SK-N-SH (cell line): ENCODE data around the gene NRCAM. TPM values are rescaled to one million over a fixed set of nuclear protein-coding genes. Genes with fewer than 3 reads are reported as not detected.
A peak's percentile ranks its signal among the peaks of the same experiment; 100 is the strongest.

Experiments
- CTCF ChIA-PET: fragments of 300-600, 350-600 bp; formaldehyde crosslinking; extraction: SDS; loops from one replicate; lab custom pipeline; 2021; lab: Yijun Ruan, JAX
- POLR2A ChIA-PET: fragments of 350-600 bp; sonication (Branson Sonifier 250); formaldehyde crosslinking; extraction: SDS; loops from one replicate; lab custom pipeline; 2020; ENCODE audit warnings: antibody characterized with exemption, inconsistent platforms; lab: Yijun Ruan, JAX
- DNase-seq: peaks from one replicate; pipeline ENCODE4 v3.0.0; 2012
- H2AFZ ChIP-seq: fragments of 200-600 bp; sonication (generic); 2 replicates; pipeline ENCODE4 v1.8.1; 2016; ENCODE audit warnings: antibody characterized with exemption, mild to moderate bottlenecking, low read depth
- H3F3A ChIP-seq: fragments of 200-600 bp; sonication (generic); replicated peaks from 2 replicates; pipeline ENCODE3; 2016; ENCODE audit warnings: antibody characterized with exemption, mild to moderate bottlenecking; ENCODE audit not compliant: insufficient read depth
- H3K27ac ChIP-seq, 2 experiments: fragments of 200-500 bp in 1 of 2; fragments of 200-600 bp in 1 of 2; sonication (Bioruptor generic) in 1 of 2; sonication (generic), shearing (Covaris generic) in 1 of 2; 2 replicates each; pipeline versions ENCODE4 v1.5.1 to v1.6.1; 2014 to 2016; ENCODE audit warnings: low read depth in 2 of 2, inconsistent platforms in 1 of 2, low read length in 1 of 2, mild to moderate bottlenecking in 1 of 2, mixed read lengths in 1 of 2
- H3K27me3 ChIP-seq: fragments of 200-600 bp; sonication (generic), shearing (Covaris generic); 2 replicates; pipeline ENCODE4 v1.6.1; 2016; ENCODE audit warnings: mixed run types; ENCODE audit not compliant: insufficient read depth
- H3K36me3 ChIP-seq, 2 experiments: fragments of 200-500 bp in 1 of 2; fragments of 200-600 bp in 1 of 2; sonication (Bioruptor generic) in 1 of 2; sonication (generic) in 1 of 2; replicated peaks in 1 of 2; 2 replicates each; pipeline versions ENCODE3 to v1.5.1; 2014 to 2016; ENCODE audit warnings: low read length in 1 of 2, mild to moderate bottlenecking in 1 of 2; ENCODE audit not compliant: insufficient read depth in 2 of 2, control insufficient read depth in 1 of 2
- H3K4me1 ChIP-seq, 2 experiments: fragments of 200-500 bp in 1 of 2; fragments of 200-600 bp in 1 of 2; sonication (Bioruptor generic) in 1 of 2; sonication (generic), shearing (Covaris generic) in 1 of 2; 2 replicates each; pipeline versions ENCODE4 v1.5.1 to v1.6.1; 2014 to 2016; ENCODE audit warnings: low read depth in 1 of 2, low read length in 1 of 2, mixed run types in 1 of 2; ENCODE audit not compliant: insufficient read depth in 2 of 2, control insufficient read depth in 1 of 2
- H3K4me2 ChIP-seq: fragments of 200-600 bp; sonication (generic), shearing (Covaris generic); 2 replicates; pipeline ENCODE4 v1.6.1; 2017; ENCODE audit warnings: mixed run types
- H3K4me3 ChIP-seq, 2 experiments: fragments of 200-500 bp in 1 of 2; fragments of 200-600 bp in 1 of 2; sonication (Bioruptor generic) in 1 of 2; sonication (generic), shearing (Covaris generic) in 1 of 2; 2 replicates each; pipeline versions ENCODE4 v1.5.1 to v1.8.1; 2014 to 2016; ENCODE audit warnings: low read depth in 2 of 2, inconsistent platforms in 1 of 2, low read length in 1 of 2, mild to moderate bottlenecking in 1 of 2, mixed read lengths in 1 of 2, moderate library complexity in 1 of 2
- H3K79me2 ChIP-seq: fragments of 200-600 bp; sonication (generic); 2 replicates; pipeline ENCODE4 v1.8.1; 2017; ENCODE audit warnings: mild to moderate bottlenecking; ENCODE audit not compliant: insufficient read depth
- H3K9ac ChIP-seq: fragments of 200-600 bp; sonication (generic); 2 replicates; pipeline ENCODE4 v1.6.1; 2017; ENCODE audit warnings: mixed run types
- H3K9me2 ChIP-seq: fragments of 200-600 bp; sonication (generic); 2 replicates; pipeline ENCODE4 v1.6.1; 2017; ENCODE audit warnings: mixed run types
- H3K9me3 ChIP-seq: fragments of 200-600 bp; sonication (generic); 2 replicates; pipeline ENCODE4 v1.6.1; 2017; ENCODE audit warnings: mixed run types, mild to moderate bottlenecking, moderate library complexity
- H4K20me1 ChIP-seq: fragments of 200-600 bp; sonication (generic); 2 replicates; pipeline ENCODE4 v1.6.1; 2017; ENCODE audit warnings: mild to moderate bottlenecking, mixed run types; ENCODE audit not compliant: insufficient read depth
- FOSL2 ChIP-seq: IDR thresholded peaks from 2 replicates; pipeline ENCODE4 v1.4.0; 2012; ENCODE audit warnings: low read depth, mild to moderate bottlenecking, moderate library complexity, borderline replicate concordance
- FOXJ3 ChIP-seq: sonication (generic); formaldehyde crosslinking; IDR thresholded peaks from 2 replicates; pipeline ENCODE4 v1.5.1; 2020; ENCODE audit warnings: mild to moderate bottlenecking, missing genetic modification reagents
- GABPA ChIP-seq: IDR thresholded peaks from 2 replicates; pipeline ENCODE4 v1.4.0; 2012; ENCODE audit warnings: low read depth, mild to moderate bottlenecking
- GATA2 ChIP-seq: sonication (generic); formaldehyde crosslinking; IDR thresholded peaks from 2 replicates; pipeline ENCODE4 v1.5.0; 2020; ENCODE audit warnings: mild to moderate bottlenecking, missing genetic modification reagents
- JUND ChIP-seq: IDR thresholded peaks from 2 replicates; pipeline ENCODE4 v1.4.0; 2012
- MEF2A ChIP-seq: IDR thresholded peaks from 2 replicates; pipeline ENCODE4 v1.4.0; 2012; ENCODE audit warnings: low read depth, borderline replicate concordance
- NRF1 ChIP-seq: IDR thresholded peaks from 2 replicates; pipeline ENCODE4 v1.6.1; 2012; ENCODE audit warnings: low read depth, mild to moderate bottlenecking, low read length
- RFX5 ChIP-seq: IDR thresholded peaks from 2 replicates; pipeline ENCODE4 v1.6.1; 2012; ENCODE audit warnings: mild to moderate bottlenecking, improper control_type of control experiment, low read length
- TAF1 ChIP-seq: IDR thresholded peaks from 2 replicates; pipeline ENCODE4 v1.6.1; 2012; ENCODE audit warnings: low read depth, mild to moderate bottlenecking, low read length, moderate library complexity, borderline replicate concordance
- TCF12 ChIP-seq: IDR thresholded peaks from 2 replicates; pipeline ENCODE4 v1.4.0; 2012
- WGBS: methylation state at CpG from one replicate; pipeline ENCODE4 v1.1.6; 2017; ENCODE audit warnings: low lambda C conversion rate; 5-methylcytosine and 5-hydroxymethylcytosine counted together
- polyA plus RNA-seq, 3 experiments: library from polyadenylated mRNA; depleted of rRNA; stranded (reverse); fragments of >200 nt; gene quantifications; 2 replicates each; pipeline ENCODE4 v1.2.3, GENCODE V29; 2012
- TF ChIP-seq, protein P1 (sequence below): fragments of 200-600 bp; sonication (generic); IDR thresholded peaks from 2 replicates; pipeline ENCODE4 v1.6.1; 2017; ENCODE audit warnings: antibody characterized with exemption, mild to moderate bottlenecking, moderate library complexity
- TF ChIP-seq, protein P2 (sequence below): IDR thresholded peaks from 2 replicates; pipeline ENCODE4 v1.4.0; 2012; ENCODE audit warnings: low read depth
- TF ChIP-seq, protein P3 (sequence below): IDR thresholded peaks from 2 replicates; pipeline ENCODE4 v1.4.0; 2012; ENCODE audit warnings: low read depth, borderline replicate concordance

The NRCAM gene
- polyA plus RNA-seq, 1 of the 3 experiments (the other 2 are of a cell fraction), result 1.1 TPM

DNA sequence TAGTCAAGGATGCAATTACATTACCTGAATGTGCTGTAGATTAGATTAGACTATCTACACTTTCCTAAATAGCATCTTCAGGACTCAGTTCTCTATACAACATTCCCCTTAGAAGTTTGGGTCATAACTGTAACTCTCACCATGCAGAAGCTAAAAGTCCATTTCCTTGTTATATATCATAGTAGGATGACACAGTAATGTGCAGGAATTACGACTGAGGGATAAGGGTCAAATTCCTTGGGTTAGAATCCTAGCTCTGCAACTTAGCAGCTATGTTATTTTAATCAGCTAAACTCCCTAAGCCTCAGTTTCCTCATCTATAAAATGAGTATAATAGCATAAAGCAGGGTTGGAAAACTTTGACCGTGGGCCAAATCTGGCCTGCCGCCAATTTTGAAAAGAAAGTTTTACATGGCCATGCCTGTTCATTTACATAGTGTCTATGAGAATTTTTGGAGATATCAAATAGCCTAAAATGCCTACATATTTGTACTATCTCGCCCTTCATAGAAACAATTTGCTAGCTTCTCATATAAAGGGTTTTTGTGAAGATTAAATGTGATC is 14.8 kb downstream of the NRCAM start:
- no peaks in the 10 kb centered on the region for H3K36me3 ChIP-seq
- H3K4me1 ChIP-seq, result peaks cover 0 to 8% of the 10 kb centered on the region in 2 experiments; a peak in 2 of 4 replicates
- WGBS, result 74% methylated on average over 4 of the region's 4 CpGs
- H3K9ac ChIP-seq, result no peak overlapping the region
- ChIA-PET POLR2A (interaction anchor here (1.3 kb wide), 1 partner anchor 12 kb away, joined by 4 read pairs; no protein-coding TSS in a partner anchor), CTCF (interaction anchor here (1.2 to 5.5 kb wide), 5 partner anchors 11 to 258 kb away, joined by 3 to 44 read pairs (median 4); partner anchors contain the start of gene NRCAM)
- H3K4me2 ChIP-seq, result no peak overlapping the region
- no peak overlapping the region for H3K4me3 ChIP-seq
- no peak overlapping the region for H2AFZ ChIP-seq
- H4K20me1 ChIP-seq, result no peaks in the 10 kb centered on the region
- H3K9me3 ChIP-seq, result no peaks in the 10 kb centered on the region
- no peaks in the 10 kb centered on the region for H3K79me2 ChIP-seq
- no peaks in the 10 kb centered on the region for H3K27me3 ChIP-seq
- H3F3A ChIP-seq, result no peaks in the 10 kb centered on the region
- H3K9me2 ChIP-seq, result no peaks in the 10 kb centered on the region
- no peak for DNase-seq
- no peak for TF ChIP-seq MEF2A
- TF ChIP-seq, protein P1, sequence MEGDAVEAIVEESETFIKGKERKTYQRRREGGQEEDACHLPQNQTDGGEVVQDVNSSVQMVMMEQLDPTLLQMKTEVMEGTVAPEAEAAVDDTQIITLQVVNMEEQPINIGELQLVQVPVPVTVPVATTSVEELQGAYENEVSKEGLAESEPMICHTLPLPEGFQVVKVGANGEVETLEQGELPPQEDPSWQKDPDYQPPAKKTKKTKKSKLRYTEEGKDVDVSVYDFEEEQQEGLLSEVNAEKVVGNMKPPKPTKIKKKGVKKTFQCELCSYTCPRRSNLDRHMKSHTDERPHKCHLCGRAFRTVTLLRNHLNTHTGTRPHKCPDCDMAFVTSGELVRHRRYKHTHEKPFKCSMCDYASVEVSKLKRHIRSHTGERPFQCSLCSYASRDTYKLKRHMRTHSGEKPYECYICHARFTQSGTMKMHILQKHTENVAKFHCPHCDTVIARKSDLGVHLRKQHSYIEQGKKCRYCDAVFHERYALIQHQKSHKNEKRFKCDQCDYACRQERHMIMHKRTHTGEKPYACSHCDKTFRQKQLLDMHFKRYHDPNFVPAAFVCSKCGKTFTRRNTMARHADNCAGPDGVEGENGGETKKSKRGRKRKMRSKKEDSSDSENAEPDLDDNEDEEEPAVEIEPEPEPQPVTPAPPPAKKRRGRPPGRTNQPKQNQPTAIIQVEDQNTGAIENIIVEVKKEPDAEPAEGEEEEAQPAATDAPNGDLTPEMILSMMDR, result no peak
- TF ChIP-seq TCF12, result no peak
- no peak for TF ChIP-seq TAF1
- no peak for TF ChIP-seq GATA2 (CRISPR knock-in tag)
- no peak for TF ChIP-seq JUND
- no peak for TF ChIP-seq GABPA
- TF ChIP-seq, protein P2, sequence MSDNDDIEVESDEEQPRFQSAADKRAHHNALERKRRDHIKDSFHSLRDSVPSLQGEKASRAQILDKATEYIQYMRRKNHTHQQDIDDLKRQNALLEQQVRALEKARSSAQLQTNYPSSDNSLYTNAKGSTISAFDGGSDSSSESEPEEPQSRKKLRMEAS, result no peak
- TF ChIP-seq, protein P3, sequence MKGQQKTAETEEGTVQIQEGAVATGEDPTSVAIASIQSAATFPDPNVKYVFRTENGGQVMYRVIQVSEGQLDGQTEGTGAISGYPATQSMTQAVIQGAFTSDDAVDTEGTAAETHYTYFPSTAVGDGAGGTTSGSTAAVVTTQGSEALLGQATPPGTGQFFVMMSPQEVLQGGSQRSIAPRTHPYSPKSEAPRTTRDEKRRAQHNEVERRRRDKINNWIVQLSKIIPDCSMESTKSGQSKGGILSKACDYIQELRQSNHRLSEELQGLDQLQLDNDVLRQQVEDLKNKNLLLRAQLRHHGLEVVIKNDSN, result no peak
- TF ChIP-seq NRF1, result no peak
- TF ChIP-seq, all 33 proteins: peak for 0
- no peak overlapping the region for H3K27ac ChIP-seq

DNA sequence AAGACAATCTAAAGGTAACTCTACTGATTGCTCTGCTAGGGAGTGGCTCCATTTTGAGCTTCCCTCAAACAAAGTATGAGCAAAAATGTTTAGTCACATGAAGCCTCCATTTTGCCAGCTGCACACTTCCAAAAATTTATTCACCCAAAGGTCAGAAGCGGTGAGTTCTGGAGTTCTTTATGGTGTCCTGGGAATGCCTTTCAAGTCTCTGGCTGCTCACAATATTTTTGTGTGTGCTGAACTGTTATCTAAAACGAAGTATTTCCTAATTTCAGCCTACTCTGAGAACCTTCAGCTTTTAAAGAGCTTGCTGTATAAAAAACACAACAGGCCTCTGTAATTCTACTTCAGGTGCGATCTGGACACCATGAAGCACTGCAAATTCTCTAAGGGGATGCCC is 15.6 kb downstream of the NRCAM start:
- 55% methylated on average over 3 of the region's 3 CpGs for WGBS
- Histone ChIP-seq H3K9me2 (no peaks in the 10 kb centered on the region), H3K79me2 (no peaks in the 10 kb centered on the region), H3K27ac (no peak overlapping the region), H3K4me1 (peaks cover 0 to 8% of the 10 kb centered on the region in 2 experiments; a peak in 2 of 4 replicates), H4K20me1 (no peaks in the 10 kb centered on the region), H3K27me3 (no peaks in the 10 kb centered on the region), H3K4me2 (no peak overlapping the region), H3F3A (no peaks in the 10 kb centered on the region), H3K9me3 (no peaks in the 10 kb centered on the region), H3K9ac (no peak overlapping the region), H3K36me3 (no peaks in the 10 kb centered on the region), H3K4me3 (no peak overlapping the region), H2AFZ (peak overlapping the region; percentile 11; the same call in 1 of the 2 replicates)
- TF ChIP-seq JUND (no peak), FOSL2 (no peak), RFX5 (no peak), FOXJ3 (CRISPR knock-in tag) (no peak)
- POLR2A ChIA-PET, result interaction anchor here (1.3 kb wide), 1 partner anchor 13 kb away, joined by 4 read pairs; no protein-coding TSS in a partner anchor
- CTCF ChIA-PET, result interaction anchor here (1.3 to 5.5 kb wide), 3 partner anchors 10 to 257 kb away, joined by 3 to 44 read pairs (median 4); partner anchors contain the start of gene NRCAM
- DNase-seq, result no peak
